Adipocyte (in vitro differentiated cells): ENCODE results near the gene RNF220.

Source experiments
- DNase-seq: peaks from one replicate; pipeline ENCODE4 v3.0.0-alpha.2; 2015; ENCODE audit warnings: low read depth
- H3K27me3 ChIP-seq: replicated peaks from 2 replicates; pipeline ENCODE4 v1.7.0; 2013; ENCODE audit warnings: mild to moderate bottlenecking, low read length, moderate library complexity; ENCODE audit not compliant: control insufficient read depth, insufficient read depth
- H3K36me3 ChIP-seq: 2 replicates; pipeline ENCODE4 v1.7.0; 2013; ENCODE audit warnings: low read length, mild to moderate bottlenecking, moderate library complexity; ENCODE audit not compliant: control insufficient read depth, insufficient read depth, severe bottlenecking
- H3K4me1 ChIP-seq: 2 replicates; pipeline ENCODE4 v1.7.0; 2013; ENCODE audit warnings: mild to moderate bottlenecking, low read length, moderate library complexity; ENCODE audit not compliant: control insufficient read depth, insufficient read depth
- H3K4me3 ChIP-seq: 2 replicates; pipeline ENCODE4 v1.7.0; 2013; ENCODE audit warnings: mild to moderate bottlenecking, low read length, moderate library complexity
- H3K9ac ChIP-seq: 2 replicates; pipeline ENCODE4 v1.7.0; 2013; ENCODE audit warnings: mild to moderate bottlenecking, low read length, moderate library complexity
- H3K9me3 ChIP-seq: 2 replicates; pipeline ENCODE4 v1.7.0; 2013; ENCODE audit warnings: mild to moderate bottlenecking, low read length, moderate library complexity; ENCODE audit not compliant: control insufficient read depth

Gene RNF220

GRCh38 chr1:44611419-44611818 lies 206.4 kb downstream of the RNF220 start:
- Histone ChIP-seq H3K9ac (no peak overlapping the region), H3K36me3 (no peaks in the 10 kb centered on the region), H3K27me3 (peaks cover 31% of the 10 kb centered on the region), H3K4me3 (no peak overlapping the region), H3K4me1 (no peaks in the 10 kb centered on the region), H3K9me3 (no peaks in the 10 kb centered on the region)
- no peak for DNase-seq

- Histone ChIP-seq H3K4me1 (no peaks in the 10 kb centered on the region), H3K9ac (no peak overlapping the region), H3K36me3 (no peaks in the 10 kb centered on the region), H3K9me3 (no peaks in the 10 kb centered on the region), H3K4me3 (no peak overlapping the region), H3K27me3 (peaks cover 30% of the 10 kb centered on the region)
- DNase-seq = no peak
Observed at GRCh38 chr1:44611866-44612265, 206.8 kb downstream of the RNF220 start.

- Histone ChIP-seq H3K9me3 (no peaks in the 10 kb centered on the region), H3K27me3 (peaks cover 19% of the 10 kb centered on the region), H3K36me3 (no peaks in the 10 kb centered on the region), H3K4me3 (no peak overlapping the region), H3K4me1 (no peaks in the 10 kb centered on the region), H3K9ac (no peak overlapping the region)
- no peak for DNase-seq
Observed at GRCh38 chr1:44613941-44614340, 208.9 kb downstream of the RNF220 start.

GRCh38 chr1:44616284-44616990 lies 211.4 kb downstream of the RNF220 start:
- H3K27me3 ChIP-seq = peaks cover 14% of the 10 kb centered on the region
- H3K36me3 ChIP-seq = no peaks in the 10 kb centered on the region
- H3K4me1 ChIP-seq = no peaks in the 10 kb centered on the region
- H3K4me3 ChIP-seq = peak overlapping the region; percentile 70
- H3K9ac ChIP-seq = no peak overlapping the region
- DNase-seq = no peak
- no peaks in the 10 kb centered on the region for H3K9me3 ChIP-seq

- Histone ChIP-seq H3K27me3 (peaks cover 9% of the 10 kb centered on the region), H3K4me3 (peak overlapping the region; percentile 70), H3K9ac (peak overlapping the region; percentile 58), H3K4me1 (no peaks in the 10 kb centered on the region), H3K9me3 (no peaks in the 10 kb centered on the region), H3K36me3 (no peaks in the 10 kb centered on the region)
- peak; percentile 77 for DNase-seq
Observed at GRCh38 chr1:44616991-44617702, 212.1 kb downstream of the RNF220 start.

- peak overlapping the region; percentile 70 for H3K4me3 ChIP-seq
- H3K27me3 ChIP-seq = peaks cover 7% of the 10 kb centered on the region
- no peaks in the 10 kb centered on the region for H3K9me3 ChIP-seq
- DNase-seq = no peak
- no peaks in the 10 kb centered on the region for H3K36me3 ChIP-seq
- no peak overlapping the region for H3K9ac ChIP-seq
- no peaks in the 10 kb centered on the region for H3K4me1 ChIP-seq
Observed at GRCh38 chr1:44617703-44618029, 212.6 kb downstream of the RNF220 start.

- no peak overlapping the region for H3K9ac ChIP-seq
- H3K27me3 ChIP-seq = peaks cover 7% of the 10 kb centered on the region
- no peak overlapping the region for H3K4me3 ChIP-seq
- H3K4me1 ChIP-seq = no peaks in the 10 kb centered on the region
- no peaks in the 10 kb centered on the region for H3K9me3 ChIP-seq
- peak; percentile 87 for DNase-seq
- no peaks in the 10 kb centered on the region for H3K36me3 ChIP-seq
Observed at GRCh38 chr1:44619261-44619900, 214.3 kb downstream of the RNF220 start.

- H3K9ac ChIP-seq = no peak overlapping the region
- H3K27me3 ChIP-seq = peaks cover 7% of the 10 kb centered on the region
- no peaks in the 10 kb centered on the region for H3K36me3 ChIP-seq
- H3K9me3 ChIP-seq = no peaks in the 10 kb centered on the region
- H3K4me1 ChIP-seq = no peaks in the 10 kb centered on the region
- peak; percentile 10 for DNase-seq
- no peak overlapping the region for H3K4me3 ChIP-seq
Observed at GRCh38 chr1:44620072-44620471, 215.0 kb downstream of the RNF220 start.

- no peaks in the 10 kb centered on the region for H3K4me1 ChIP-seq
- peak; percentile 27 for DNase-seq
- H3K9ac ChIP-seq = no peak overlapping the region
- H3K36me3 ChIP-seq = no peaks in the 10 kb centered on the region
- no peaks in the 10 kb centered on the region for H3K27me3 ChIP-seq
- H3K9me3 ChIP-seq = no peaks in the 10 kb centered on the region
- H3K4me3 ChIP-seq = no peak overlapping the region
Observed at GRCh38 chr1:44621841-44622286, 216.8 kb downstream of the RNF220 start.

- H3K4me1 ChIP-seq = peaks cover 8% of the 10 kb centered on the region
- H3K36me3 ChIP-seq = no peaks in the 10 kb centered on the region
- no peak for DNase-seq
- H3K27me3 ChIP-seq = no peaks in the 10 kb centered on the region
- H3K4me3 ChIP-seq = no peak overlapping the region
- H3K9me3 ChIP-seq = no peaks in the 10 kb centered on the region
- no peak overlapping the region for H3K9ac ChIP-seq
Observed at GRCh38 chr1:44624268-44624901, 219.3 kb downstream of the RNF220 start.

- no peak overlapping the region for H3K4me3 ChIP-seq
- no peaks in the 10 kb centered on the region for H3K9me3 ChIP-seq
- peaks cover 8% of the 10 kb centered on the region for H3K4me1 ChIP-seq
- no peak for DNase-seq
- no peak overlapping the region for H3K9ac ChIP-seq
- no peaks in the 10 kb centered on the region for H3K27me3 ChIP-seq
- no peaks in the 10 kb centered on the region for H3K36me3 ChIP-seq
Observed at GRCh38 chr1:44625348-44625747, 220.3 kb downstream of the RNF220 start.
